ENCODE data around the gene LAMB2.

GRCh38 chr3:49140080-49140479, 7.2 kb upstream of the LAMB2 start:
- no peak for TF ChIP-seq POLR2AphosphoS5 (IDR thresholded peaks at IDR 0.05; ENCODE audit: low read depth)
- no peak for TF ChIP-seq CTCF (conservative IDR thresholded peaks at IDR 0.05; ENCODE audit: low read depth in 2 of 2)
- no peak for TF ChIP-seq ETS1 (IDR thresholded peaks at IDR 0.05)
- no peak for TF ChIP-seq REST (IDR thresholded peaks at IDR 0.05; ENCODE audit: unreplicated experiment)
- no peak for TF ChIP-seq JUNB (IDR thresholded peaks at IDR 0.05; ENCODE audit: unreplicated experiment)
- no peak for TF ChIP-seq EZH2 (IDR thresholded peaks at IDR 0.05; ENCODE audit: low read depth, unreplicated experiment)
- no peak for TF ChIP-seq EZH2phosphoT487 (IDR thresholded peaks at IDR 0.05; ENCODE audit: unreplicated experiment)
- TF ChIP-seq STAT1 (IDR thresholded peaks at IDR 0.05; ENCODE audit: unreplicated experiment), result no peak
- no peak for TF ChIP-seq CREB1 (CRISPR knock-in tag; IDR thresholded peaks at IDR 0.05; ENCODE audit: low read depth)
- TF ChIP-seq ZNF462 (CRISPR knock-in tag; IDR thresholded peaks at IDR 0.05), result no peak
- no peak for TF ChIP-seq ZNF331 (CRISPR knock-in tag; IDR thresholded peaks at IDR 0.05; ENCODE audit: low read depth)
- no peak for TF ChIP-seq NANOG (IDR thresholded peaks at IDR 0.05; ENCODE audit: borderline replicate concordance)
- TF ChIP-seq ZNF114 (CRISPR knock-in tag; IDR thresholded peaks at IDR 0.05), result no peak
